Osteocyte (in vitro differentiated cells): ENCODE results near the gene TCF15. TPM values are rescaled to one million over a fixed set of nuclear protein-coding genes. Genes with fewer than 3 reads are reported as not detected.

Source experiments
- DNase-seq: peaks from one replicate; pipeline ENCODE4 v3.0.0; 2021; ENCODE audit warnings: mixed read lengths; ENCODE audit not compliant: unreplicated experiment; ENCODE audit errors: extremely low spot score
- H3K27ac Mint-ChIP-seq: one replicate; pipeline ENCODE4 v1.8.0; 2021; ENCODE audit warnings: mild to moderate bottlenecking, mixed read lengths; ENCODE audit not compliant: unreplicated experiment
- H3K27me3 Mint-ChIP-seq: one replicate; pipeline ENCODE4 v1.8.0; 2021; ENCODE audit warnings: mixed read lengths; ENCODE audit not compliant: unreplicated experiment
- H3K36me3 Mint-ChIP-seq: one replicate; pipeline ENCODE4 v1.8.0; 2021; ENCODE audit warnings: mixed read lengths; ENCODE audit not compliant: unreplicated experiment
- H3K4me1 Mint-ChIP-seq: one replicate; pipeline ENCODE4 v1.8.0; 2021; ENCODE audit warnings: mixed read lengths; ENCODE audit not compliant: unreplicated experiment
- H3K4me3 Mint-ChIP-seq: one replicate; pipeline ENCODE4 v1.8.0; 2021; ENCODE audit warnings: mild to moderate bottlenecking, moderate library complexity, mixed read lengths; ENCODE audit not compliant: unreplicated experiment
- H3K9me3 Mint-ChIP-seq: one replicate; pipeline ENCODE4 v1.8.0; 2021; ENCODE audit warnings: mixed read lengths; ENCODE audit not compliant: unreplicated experiment
- total RNA-seq: library from RNA; stranded (reverse); gene quantifications from 2 replicates; pipeline ENCODE4 v1.2.1, GENCODE V29; 2021
- TF ChIP-seq, protein P1 (sequence below): fragments of 200-600 bp; sonication (generic); IDR thresholded peaks from 2 replicates; pipeline ENCODE4 v1.5.0; 2021; ENCODE audit warnings: antibody characterized with exemption, mild to moderate bottlenecking, moderate library complexity

TCF15 gene
- total RNA-seq, 1 donor from 2014 or later, result not detected

DNA sequence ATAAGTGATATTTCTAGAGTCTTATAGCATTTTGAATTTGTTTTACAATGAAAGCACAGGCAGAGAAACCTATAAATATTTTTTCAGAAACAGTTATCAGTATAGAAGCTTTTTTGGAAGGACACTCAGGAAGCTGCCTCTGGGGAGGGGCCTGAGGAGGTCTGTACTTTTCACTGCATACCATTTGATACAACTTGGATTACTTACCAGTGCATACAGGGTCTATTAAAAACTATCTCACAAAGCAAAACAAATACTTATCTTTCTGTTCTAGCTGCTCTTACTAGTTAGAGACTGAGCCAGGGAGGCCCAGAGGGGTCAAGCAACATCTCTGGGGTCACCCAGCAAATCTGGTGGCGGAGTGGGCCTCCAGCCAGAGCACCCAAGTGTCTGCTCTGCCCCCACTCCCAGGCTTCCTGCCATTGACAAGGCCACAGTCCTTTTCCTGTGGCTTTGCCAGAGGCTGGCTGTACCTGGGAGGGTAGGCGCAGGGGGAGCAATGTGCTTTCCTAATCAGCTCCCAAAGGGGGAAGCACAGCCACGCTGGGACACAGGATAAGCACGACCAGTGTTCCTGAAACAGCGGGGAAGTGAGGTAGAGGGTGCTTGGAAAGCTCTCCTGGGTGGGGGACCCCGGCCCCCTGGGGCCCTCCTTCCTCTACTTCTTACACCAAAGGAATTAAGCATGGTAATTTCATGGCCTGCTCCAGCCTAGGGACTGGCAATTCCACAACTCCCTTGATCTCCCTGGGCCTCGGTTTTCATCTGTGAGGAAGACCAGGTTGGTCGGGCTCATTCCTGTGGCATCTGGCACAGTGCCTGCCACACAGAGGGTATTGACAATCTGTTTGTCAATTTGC, 7.8 kb downstream of the TCF15 start:
- H3K4me1 Mint-ChIP-seq, result no peaks in the 10 kb centered on the region
- no peak overlapping the region for H3K27ac Mint-ChIP-seq
- peaks cover 7% of the 10 kb centered on the region for H3K27me3 Mint-ChIP-seq
- no peak overlapping the region for H3K4me3 Mint-ChIP-seq
- DNase-seq, result no peak
- TF ChIP-seq, protein P1, sequence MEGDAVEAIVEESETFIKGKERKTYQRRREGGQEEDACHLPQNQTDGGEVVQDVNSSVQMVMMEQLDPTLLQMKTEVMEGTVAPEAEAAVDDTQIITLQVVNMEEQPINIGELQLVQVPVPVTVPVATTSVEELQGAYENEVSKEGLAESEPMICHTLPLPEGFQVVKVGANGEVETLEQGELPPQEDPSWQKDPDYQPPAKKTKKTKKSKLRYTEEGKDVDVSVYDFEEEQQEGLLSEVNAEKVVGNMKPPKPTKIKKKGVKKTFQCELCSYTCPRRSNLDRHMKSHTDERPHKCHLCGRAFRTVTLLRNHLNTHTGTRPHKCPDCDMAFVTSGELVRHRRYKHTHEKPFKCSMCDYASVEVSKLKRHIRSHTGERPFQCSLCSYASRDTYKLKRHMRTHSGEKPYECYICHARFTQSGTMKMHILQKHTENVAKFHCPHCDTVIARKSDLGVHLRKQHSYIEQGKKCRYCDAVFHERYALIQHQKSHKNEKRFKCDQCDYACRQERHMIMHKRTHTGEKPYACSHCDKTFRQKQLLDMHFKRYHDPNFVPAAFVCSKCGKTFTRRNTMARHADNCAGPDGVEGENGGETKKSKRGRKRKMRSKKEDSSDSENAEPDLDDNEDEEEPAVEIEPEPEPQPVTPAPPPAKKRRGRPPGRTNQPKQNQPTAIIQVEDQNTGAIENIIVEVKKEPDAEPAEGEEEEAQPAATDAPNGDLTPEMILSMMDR, result no peak
- no peaks in the 10 kb centered on the region for H3K36me3 Mint-ChIP-seq
- no peaks in the 10 kb centered on the region for H3K9me3 Mint-ChIP-seq

DNA sequence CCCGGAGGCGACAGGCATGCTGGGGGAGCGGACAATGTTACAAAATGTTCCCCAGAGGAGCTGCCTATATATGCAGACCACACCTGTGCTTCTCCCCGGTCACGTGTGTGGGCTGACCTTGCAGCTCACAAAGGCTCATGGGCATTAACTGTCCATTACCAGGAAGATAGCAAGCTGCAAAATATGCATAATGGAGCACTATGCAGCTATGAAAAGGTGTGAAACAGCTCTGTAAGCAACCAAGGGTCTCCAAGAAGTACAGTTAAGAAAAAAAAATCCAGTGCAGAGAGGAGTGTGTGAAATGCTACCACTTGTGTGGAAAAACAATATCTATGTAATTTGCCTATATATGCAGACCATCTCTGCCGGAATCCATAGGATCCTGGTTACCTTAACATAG, 9.4 kb downstream of the TCF15 start:
- no peaks in the 10 kb centered on the region for H3K9me3 Mint-ChIP-seq
- H3K4me3 Mint-ChIP-seq, result no peak overlapping the region
- no peak for DNase-seq
- no peaks in the 10 kb centered on the region for H3K36me3 Mint-ChIP-seq
- H3K27me3 Mint-ChIP-seq, result peaks cover 3% of the 10 kb centered on the region
- no peak overlapping the region for H3K27ac Mint-ChIP-seq
- no peaks in the 10 kb centered on the region for H3K4me1 Mint-ChIP-seq
- TF ChIP-seq, protein P1, result no peak

DNA sequence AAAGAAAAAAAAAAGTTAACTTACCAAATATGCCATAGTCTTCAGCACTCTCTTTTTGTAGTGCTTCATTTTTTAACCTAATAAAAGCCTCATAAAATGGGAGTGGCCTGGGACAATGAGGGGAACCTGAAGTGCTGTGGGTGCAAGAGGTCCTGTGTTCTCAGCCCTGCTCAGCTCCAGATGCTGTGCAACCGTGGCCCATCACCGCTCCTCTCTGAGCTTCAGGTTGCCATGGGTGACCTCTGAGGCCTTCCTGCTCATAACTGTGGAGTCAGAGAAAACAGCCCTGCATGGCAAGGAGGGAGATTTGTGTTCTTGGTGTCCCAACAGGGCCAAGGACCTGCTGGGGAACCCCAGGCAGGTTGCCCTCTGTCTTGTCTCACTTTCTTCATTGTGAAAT, 10.0 kb downstream of the TCF15 start:
- Mint-ChIP-seq H3K9me3 (no peaks in the 10 kb centered on the region), H3K4me3 (no peak overlapping the region), H3K27me3 (peaks cover 3% of the 10 kb centered on the region), H3K27ac (no peak overlapping the region), H3K36me3 (no peaks in the 10 kb centered on the region), H3K4me1 (no peaks in the 10 kb centered on the region)
- TF ChIP-seq, protein P1, result no peak
- DNase-seq, result no peak

DNA sequence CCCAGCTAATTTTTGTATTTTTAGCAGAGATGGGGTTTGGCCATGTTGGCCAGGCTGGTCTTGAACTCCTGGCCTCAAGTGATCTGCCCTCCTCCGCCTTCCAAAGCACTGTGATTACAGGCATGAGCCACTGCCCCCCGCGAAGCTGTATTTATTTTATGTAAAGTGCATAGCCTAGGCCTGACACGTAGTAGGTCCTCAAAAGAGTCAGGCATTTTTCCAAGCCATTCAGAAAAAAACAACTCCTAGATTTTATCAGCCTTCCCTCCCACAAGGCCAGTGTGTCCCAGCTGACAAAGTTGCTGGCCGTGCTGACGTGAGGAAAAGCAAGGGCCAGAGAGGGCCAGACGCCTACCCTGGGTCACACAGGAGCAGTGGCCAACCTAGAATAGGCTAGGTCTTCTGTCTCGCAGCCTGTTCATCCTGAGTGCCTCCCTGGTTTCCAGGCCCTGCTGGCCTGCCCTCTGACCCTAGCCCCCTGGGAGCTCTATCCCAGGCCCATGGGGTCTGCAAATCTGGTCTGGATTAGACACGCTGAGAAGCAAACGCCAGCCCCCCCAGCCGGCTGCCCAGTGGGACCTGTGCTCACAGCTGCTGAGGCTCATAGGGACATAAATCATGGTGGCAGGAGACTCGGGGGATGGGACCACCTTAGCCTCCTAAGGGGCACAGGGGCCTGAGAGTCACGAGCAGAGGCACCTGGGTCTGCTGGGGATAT, 11.8 kb downstream of the TCF15 start:
- TF ChIP-seq, protein P1, result no peak
- Mint-ChIP-seq H3K4me3 (no peak overlapping the region), H3K27me3 (no peaks in the 10 kb centered on the region), H3K9me3 (no peaks in the 10 kb centered on the region), H3K27ac (no peak overlapping the region), H3K36me3 (no peaks in the 10 kb centered on the region), H3K4me1 (no peaks in the 10 kb centered on the region)
- no peak for DNase-seq

DNA sequence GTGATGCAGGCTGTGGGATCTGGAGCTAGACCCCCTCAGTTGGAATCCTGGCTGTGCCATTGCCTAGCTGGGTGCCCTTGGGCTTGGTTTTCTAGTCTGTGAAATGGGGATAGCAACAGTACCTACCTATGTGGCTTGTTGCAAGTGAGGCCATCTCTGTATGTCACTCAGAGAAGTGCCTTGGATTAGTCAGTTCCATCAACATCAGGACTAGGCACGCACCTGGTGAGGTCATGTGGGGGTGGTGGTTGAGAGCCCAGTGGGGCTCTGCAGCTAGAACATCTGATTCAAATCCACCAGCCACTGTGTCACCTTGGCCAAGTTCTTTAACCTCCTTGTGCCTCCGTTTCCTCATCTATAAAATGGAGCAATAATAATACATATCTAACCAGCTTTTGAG, 12.5 kb downstream of the TCF15 start:
- Mint-ChIP-seq H3K9me3 (no peaks in the 10 kb centered on the region), H3K4me3 (no peak overlapping the region), H3K27ac (no peak overlapping the region), H3K4me1 (no peaks in the 10 kb centered on the region), H3K36me3 (no peaks in the 10 kb centered on the region), H3K27me3 (peaks cover 2% of the 10 kb centered on the region)
- TF ChIP-seq, protein P1, result no peak
- DNase-seq, result no peak
